ENCODE measurements around the gene SMAP1.

Gene SMAP1

DNA sequence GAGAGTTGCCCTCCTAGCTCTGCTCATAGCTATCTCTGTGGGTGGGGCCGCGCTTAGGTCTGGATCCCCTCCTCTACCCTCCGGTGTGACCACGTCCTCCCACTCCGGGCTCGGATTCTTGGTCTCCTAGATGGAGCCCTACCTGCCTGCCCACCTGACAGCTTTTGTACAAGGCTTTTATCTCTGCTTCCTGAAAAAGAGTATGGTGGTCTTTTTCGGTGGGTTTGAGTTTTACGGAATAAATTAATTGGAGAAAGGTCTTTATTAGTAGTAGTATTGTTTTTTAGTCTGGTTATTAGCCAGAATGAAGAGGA is 773 bp downstream of the SMAP1 start:
- Mint-ChIP-seq H3K36me3 (peaks cover 6% of the 10 kb centered on the region), H3K9me3 (no peaks in the 10 kb centered on the region), H3K4me3 (peak overlapping the region; percentile 91), H3K4me1 (peaks cover 58% of the 10 kb centered on the region), H3K27ac (peak overlapping the region; percentile 75)
- ATAC-seq = no peak
- no peak for DNase-seq (ENCODE audit: low spot score in 2 of 2)

DNA sequence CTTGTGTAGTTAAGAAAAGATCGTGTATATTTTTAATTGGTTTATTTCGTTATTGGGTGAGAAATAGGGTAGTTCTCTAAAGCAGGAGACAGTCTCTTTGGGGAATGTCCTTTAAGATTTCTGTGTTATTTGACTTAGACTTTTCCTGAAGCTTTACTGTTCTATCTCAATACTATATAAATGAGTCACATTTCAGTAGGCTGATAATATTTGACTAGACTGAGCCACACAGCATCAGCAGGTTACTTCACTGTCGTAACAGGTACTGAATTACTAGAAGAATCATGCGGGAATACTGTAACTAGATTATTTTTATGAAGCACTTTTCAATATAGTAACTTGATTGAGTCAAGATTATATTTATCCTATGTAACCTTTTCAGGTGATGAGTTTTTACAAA is 1.4 kb downstream of the SMAP1 start:
- no peaks in the 10 kb centered on the region for H3K9me3 Mint-ChIP-seq
- ATAC-seq (peak; percentile 24), DNase-seq (ENCODE audit: low spot score in 2 of 2) (no peak)
- peaks cover 65% of the 10 kb centered on the region for H3K4me1 Mint-ChIP-seq
- peak overlapping the region; percentile 91 for H3K4me3 Mint-ChIP-seq
- peaks cover 6% of the 10 kb centered on the region for H3K36me3 Mint-ChIP-seq
- H3K27ac Mint-ChIP-seq = peak overlapping the region; percentile 75

DNA sequence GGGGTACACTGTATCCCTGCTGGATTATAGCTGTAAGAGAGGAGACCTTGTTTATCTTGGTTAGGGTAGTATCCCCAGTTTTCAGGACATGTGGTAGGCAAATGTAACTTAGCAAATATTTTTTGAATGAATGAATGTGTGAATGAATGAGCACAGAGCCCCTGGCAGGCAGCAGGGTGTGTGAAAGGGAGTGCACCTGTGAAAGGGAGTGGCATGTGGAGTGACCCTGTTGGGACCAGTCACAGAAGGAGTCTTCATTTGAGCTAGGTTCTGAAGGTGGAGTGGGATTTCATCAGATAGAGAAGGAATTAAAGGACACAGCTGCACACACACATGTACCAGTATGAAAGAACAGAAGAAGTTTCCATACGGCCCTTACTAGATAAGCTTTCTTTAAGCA is 4.9 kb downstream of the SMAP1 start:
- Mint-ChIP-seq H3K4me1 (peaks cover 73% of the 10 kb centered on the region), H3K27ac (no peak overlapping the region), H3K36me3 (peaks cover 8% of the 10 kb centered on the region), H3K9me3 (no peaks in the 10 kb centered on the region), H3K4me3 (no peak overlapping the region)
- ATAC-seq = no peak
- no peak for DNase-seq (ENCODE audit: low spot score in 2 of 2)

DNA sequence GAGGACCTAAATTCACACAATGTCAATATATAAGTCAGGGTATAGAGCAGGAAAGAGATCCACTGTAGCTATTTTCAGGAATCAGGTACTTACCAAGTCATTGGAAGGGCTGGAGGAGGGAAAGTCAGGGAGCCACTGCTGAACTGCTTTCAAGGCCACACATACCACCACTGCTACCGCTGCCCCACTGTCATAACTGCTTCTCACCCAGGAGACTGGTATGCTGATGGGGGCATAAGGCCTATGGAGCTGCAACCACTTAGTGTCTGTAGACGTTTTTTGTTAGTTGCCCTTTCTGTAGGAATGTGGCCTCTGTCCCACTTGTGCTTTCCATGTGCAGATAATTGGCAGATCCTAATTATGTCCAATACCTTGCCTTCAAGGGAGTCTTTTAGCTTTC is 5.4 kb downstream of the SMAP1 start:
- Mint-ChIP-seq H3K27ac (no peak overlapping the region), H3K4me1 (peaks cover 73% of the 10 kb centered on the region), H3K9me3 (no peaks in the 10 kb centered on the region), H3K36me3 (peaks cover 7% of the 10 kb centered on the region), H3K4me3 (no peak overlapping the region)
- ATAC-seq (no peak), DNase-seq (ENCODE audit: low spot score in 2 of 2) (no peak)

DNA sequence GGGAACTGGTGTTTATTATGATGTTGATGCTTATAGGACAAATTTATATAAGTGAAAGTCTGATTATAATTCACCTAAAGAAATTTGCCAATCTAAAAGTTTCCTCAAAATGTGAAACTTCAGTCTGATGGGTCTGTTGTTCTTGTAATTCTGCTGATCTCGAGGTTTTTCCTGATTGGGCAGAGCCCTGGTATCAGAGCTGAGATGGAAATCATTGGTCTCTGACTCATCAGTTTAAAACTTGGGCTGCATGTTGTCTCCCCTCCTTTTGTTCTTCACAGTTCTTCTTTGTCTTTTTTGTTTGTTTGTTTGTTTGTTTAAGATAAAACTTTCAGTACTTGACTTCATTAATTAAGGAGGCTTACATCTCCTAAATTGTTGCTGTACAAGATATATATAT is 5.9 kb downstream of the SMAP1 start:
- no peak for DNase-seq (ENCODE audit: low spot score in 2 of 2)
- H3K9me3 Mint-ChIP-seq = no peaks in the 10 kb centered on the region
- peak; percentile 78 for ATAC-seq
- H3K27ac Mint-ChIP-seq = no peak overlapping the region
- peaks cover 7% of the 10 kb centered on the region for H3K36me3 Mint-ChIP-seq
- H3K4me1 Mint-ChIP-seq = peaks cover 75% of the 10 kb centered on the region
- H3K4me3 Mint-ChIP-seq = no peak overlapping the region

DNA sequence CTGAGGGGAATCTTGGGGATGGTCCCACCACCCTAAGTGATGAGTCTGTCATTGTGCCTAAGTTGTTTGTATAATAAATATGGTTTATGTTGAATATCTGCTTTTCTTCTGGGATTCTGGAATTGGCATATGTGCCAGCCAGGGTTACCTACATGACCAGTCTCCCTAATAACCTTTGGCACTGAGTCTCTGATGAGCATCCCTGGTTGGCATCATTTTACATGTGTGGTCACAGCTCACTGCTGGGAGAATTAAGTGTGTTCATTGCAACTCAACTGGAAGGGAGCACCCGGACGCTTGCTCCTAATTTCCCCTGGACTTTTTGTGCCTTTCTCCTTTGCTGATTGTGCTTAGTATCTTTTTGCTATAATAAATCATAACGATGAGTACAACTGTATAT is 8.1 kb downstream of the SMAP1 start:
- Mint-ChIP-seq H3K9me3 (no peaks in the 10 kb centered on the region), H3K4me3 (no peak overlapping the region), H3K27ac (no peak overlapping the region), H3K4me1 (peaks cover 55% of the 10 kb centered on the region), H3K36me3 (peaks cover 19% of the 10 kb centered on the region)
- DNase-seq (ENCODE audit: low spot score in 2 of 2) = no peak
- ATAC-seq = no peak

DNA sequence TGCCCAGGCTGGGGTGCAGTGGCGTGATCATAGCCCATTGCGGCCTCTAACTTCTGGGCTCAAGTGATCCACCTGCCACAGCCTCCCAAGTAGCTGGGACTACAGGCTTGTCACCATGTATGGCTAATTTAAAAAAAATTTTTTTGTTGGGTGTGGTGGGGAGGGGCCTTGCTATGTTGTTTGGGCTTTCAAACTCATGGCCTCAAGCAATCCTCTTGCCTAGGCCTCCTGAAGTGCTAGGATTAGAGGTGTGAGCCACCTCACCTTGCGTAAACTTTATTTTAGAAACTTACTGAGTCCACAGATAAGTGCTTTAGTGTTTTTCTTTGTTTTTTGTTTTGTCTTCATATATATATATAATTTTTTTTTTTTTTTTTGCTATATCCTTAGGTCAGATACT is 9.1 kb downstream of the SMAP1 start:
- ATAC-seq (no peak), DNase-seq (ENCODE audit: low spot score in 2 of 2) (no peak)
- peaks cover 19% of the 10 kb centered on the region for H3K36me3 Mint-ChIP-seq
- no peak overlapping the region for H3K4me3 Mint-ChIP-seq
- no peak overlapping the region for H3K27ac Mint-ChIP-seq
- peaks cover 49% of the 10 kb centered on the region for H3K4me1 Mint-ChIP-seq
- H3K9me3 Mint-ChIP-seq = no peaks in the 10 kb centered on the region

DNA sequence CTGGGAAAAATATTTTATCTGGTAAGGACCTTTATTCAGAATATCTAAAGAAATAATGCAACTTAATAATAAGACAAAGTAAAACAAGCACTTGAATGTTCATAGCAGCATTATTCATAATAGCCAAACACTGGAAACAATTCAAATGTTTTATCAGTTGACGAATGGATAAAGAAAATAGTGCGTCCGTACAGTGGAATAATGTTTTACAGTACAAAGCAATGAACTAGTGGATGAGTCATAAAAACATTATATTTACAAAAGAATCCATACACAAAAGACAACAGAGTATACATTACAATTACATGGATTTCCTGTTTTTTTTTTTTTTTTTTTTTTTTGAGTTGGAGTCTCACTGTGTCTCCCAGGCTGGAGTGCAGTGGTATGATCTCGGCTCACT is 12.7 kb downstream of the SMAP1 start:
- Mint-ChIP-seq H3K36me3 (peaks cover 16% of the 10 kb centered on the region), H3K4me3 (no peak overlapping the region), H3K27ac (no peak overlapping the region), H3K9me3 (no peaks in the 10 kb centered on the region), H3K4me1 (peaks cover 44% of the 10 kb centered on the region)
- DNase-seq (ENCODE audit: low spot score in 2 of 2) (no peak), ATAC-seq (no peak)

DNA sequence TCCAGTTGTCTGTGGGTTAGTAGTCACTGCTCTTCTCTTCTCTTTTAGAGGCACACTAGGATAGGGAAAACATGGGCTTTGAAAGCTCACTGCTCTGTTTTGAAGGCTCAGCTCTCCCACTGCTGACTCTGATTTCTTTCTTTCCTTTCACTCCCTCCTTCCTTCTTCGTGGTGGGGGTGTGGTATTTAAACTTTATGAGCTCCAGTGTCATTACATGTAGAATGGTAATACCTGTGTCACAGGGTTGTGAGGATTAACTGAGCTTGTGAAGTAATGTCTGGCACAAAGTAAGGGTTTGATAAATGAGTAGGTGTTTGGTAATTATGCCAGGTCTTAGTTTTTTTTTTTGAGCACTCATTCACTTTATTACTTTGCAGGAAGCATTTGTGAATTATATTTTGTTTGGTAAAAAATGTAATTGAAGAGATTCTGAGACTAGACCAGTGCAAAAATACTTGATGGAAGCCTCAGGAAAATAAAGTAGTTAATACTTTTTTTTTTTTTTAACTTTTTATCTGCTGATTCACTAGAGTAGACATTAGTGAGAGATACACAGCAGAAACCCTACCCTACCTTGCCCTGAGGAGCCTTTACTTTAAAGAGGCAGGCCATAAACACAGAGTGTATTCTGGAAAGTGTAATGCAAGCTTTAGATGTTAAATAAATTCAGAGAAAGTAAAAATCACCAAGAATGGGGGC is 17.3 kb downstream of the SMAP1 start:
- H3K4me1 Mint-ChIP-seq = peaks cover 48% of the 10 kb centered on the region
- DNase-seq (ENCODE audit: low spot score in 2 of 2) = no peak
- H3K9me3 Mint-ChIP-seq = no peaks in the 10 kb centered on the region
- H3K27ac Mint-ChIP-seq = peak overlapping the region; percentile 29
- peaks cover 2% of the 10 kb centered on the region for H3K36me3 Mint-ChIP-seq
- no peak overlapping the region for H3K4me3 Mint-ChIP-seq
- peak; percentile 78 for ATAC-seq

DNA sequence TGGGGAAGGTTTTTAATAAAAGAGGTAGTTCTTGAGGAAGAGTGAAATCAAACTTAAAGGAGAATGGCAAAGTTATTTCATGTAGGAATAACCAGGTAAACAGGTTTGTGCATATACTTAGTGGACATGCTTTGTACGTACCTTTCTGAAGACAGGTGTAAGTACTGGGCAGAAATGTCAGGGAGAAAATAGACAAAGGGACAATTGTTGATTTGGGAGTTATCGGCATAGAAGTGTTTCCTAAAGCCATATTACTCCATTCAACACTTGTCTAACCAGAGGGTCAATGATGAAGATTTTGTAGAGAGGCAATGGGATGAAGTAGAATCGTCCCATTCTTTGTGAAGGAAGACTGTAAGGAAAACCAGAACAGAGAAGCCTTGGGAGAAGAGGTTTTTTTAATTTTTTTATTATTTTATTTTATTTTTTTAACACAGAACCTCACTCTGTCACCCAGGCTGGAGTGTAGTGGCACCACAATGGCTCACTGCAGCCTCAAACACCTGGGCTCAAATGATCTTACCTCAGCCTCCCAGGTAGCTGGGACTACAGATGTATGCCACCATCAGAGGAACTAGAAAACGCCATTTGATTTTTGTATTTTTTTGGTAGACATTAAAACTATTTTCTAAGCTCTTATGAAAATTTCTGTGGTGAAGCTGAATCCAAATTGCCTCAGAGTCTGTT is 18.0 kb downstream of the SMAP1 start:
- ATAC-seq = no peak
- Mint-ChIP-seq H3K4me1 (peaks cover 48% of the 10 kb centered on the region), H3K36me3 (no peaks in the 10 kb centered on the region), H3K9me3 (no peaks in the 10 kb centered on the region), H3K4me3 (no peak overlapping the region), H3K27ac (no peak overlapping the region)
- no peak for DNase-seq (ENCODE audit: low spot score in 2 of 2)

DNA sequence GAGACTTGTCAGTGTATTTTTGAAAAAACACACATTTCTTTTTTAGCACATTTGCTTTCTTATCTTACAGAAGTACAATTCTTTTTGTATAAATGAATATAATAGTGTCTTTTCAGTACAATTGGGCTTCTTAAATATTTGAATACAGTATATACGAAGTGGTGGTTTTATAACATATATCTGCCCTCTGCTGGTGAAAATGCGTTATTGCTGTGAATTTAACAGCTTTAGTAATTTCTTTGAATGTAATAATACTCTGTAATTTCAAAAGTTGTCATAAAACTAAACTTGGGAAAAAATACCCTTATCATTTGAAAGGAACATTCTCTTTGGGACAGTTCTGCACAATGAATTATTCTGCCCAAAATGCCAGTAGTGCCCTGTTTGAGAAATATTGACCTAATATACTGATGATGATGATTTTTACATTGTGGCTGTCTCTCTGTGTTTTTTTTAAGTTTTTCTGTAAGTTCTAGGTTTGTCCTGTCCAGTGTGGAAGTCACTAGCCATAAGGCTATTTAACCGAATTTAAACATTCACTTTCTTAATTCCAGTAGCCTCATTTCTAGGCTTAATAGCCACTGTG is 19.0 kb downstream of the SMAP1 start:
- no peak overlapping the region for H3K4me3 Mint-ChIP-seq
- DNase-seq (ENCODE audit: low spot score in 2 of 2) = no peak
- no peaks in the 10 kb centered on the region for H3K36me3 Mint-ChIP-seq
- peaks cover 6% of the 10 kb centered on the region for H3K9me3 Mint-ChIP-seq
- H3K4me1 Mint-ChIP-seq = peaks cover 50% of the 10 kb centered on the region
- H3K27ac Mint-ChIP-seq = no peak overlapping the region
- ATAC-seq = no peak

DNA sequence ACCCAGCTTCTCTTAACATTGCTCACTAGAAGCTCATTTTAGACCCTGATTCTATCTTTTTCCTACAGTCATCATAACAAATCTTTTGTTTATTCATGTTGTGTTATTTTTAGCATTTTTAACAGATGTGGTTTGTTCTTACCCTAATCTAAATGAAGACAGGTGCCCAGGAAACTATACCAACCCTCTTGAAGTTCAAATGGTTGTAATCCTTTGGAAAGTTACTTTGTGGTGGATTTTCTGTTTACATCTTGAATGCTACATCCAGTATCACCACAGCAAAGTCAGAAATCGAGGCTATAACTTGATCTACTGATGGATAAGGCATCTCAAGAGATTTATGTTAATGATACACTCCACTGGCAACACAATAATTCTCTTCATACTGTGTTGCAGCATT is 26.2 kb downstream of the SMAP1 start:
- Mint-ChIP-seq H3K4me1 (peaks cover 72% of the 10 kb centered on the region), H3K4me3 (no peak overlapping the region)
- DNase-seq (ENCODE audit: low spot score in 2 of 2) = no peak

DNA sequence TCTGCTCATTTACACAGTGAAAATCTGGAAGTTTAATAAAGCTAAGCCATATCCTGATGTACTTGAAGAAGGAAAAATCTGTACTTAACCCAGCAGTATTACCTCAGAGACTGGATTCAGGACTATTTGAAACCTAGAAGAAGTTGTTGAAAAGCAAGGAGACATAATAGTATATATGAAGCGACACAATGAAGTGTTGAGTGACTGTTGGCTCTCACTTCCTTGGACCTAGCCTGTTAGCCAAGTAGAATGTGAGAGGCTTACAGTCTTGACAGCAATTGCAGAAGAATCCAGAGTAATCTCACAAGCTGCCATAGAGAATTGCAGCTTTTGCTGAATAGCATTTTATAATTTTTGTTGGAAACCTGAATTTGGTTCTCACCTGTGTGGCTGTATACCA is 26.7 kb downstream of the SMAP1 start:
- DNase-seq (ENCODE audit: low spot score in 2 of 2) (no peak), ATAC-seq (no peak)
- no peaks in the 10 kb centered on the region for H3K36me3 Mint-ChIP-seq
- no peak overlapping the region for H3K4me3 Mint-ChIP-seq
- H3K27ac Mint-ChIP-seq = no peak overlapping the region
- peaks cover 74% of the 10 kb centered on the region for H3K4me1 Mint-ChIP-seq
- peaks cover 6% of the 10 kb centered on the region for H3K9me3 Mint-ChIP-seq

More for the DNA sequence above, 26.2 kb downstream of the SMAP1 start:
- Mint-ChIP-seq H3K9me3 (peaks cover 6% of the 10 kb centered on the region), H3K36me3 (no peaks in the 10 kb centered on the region), H3K27ac (no peak overlapping the region)
- ATAC-seq = no peak

DNA sequence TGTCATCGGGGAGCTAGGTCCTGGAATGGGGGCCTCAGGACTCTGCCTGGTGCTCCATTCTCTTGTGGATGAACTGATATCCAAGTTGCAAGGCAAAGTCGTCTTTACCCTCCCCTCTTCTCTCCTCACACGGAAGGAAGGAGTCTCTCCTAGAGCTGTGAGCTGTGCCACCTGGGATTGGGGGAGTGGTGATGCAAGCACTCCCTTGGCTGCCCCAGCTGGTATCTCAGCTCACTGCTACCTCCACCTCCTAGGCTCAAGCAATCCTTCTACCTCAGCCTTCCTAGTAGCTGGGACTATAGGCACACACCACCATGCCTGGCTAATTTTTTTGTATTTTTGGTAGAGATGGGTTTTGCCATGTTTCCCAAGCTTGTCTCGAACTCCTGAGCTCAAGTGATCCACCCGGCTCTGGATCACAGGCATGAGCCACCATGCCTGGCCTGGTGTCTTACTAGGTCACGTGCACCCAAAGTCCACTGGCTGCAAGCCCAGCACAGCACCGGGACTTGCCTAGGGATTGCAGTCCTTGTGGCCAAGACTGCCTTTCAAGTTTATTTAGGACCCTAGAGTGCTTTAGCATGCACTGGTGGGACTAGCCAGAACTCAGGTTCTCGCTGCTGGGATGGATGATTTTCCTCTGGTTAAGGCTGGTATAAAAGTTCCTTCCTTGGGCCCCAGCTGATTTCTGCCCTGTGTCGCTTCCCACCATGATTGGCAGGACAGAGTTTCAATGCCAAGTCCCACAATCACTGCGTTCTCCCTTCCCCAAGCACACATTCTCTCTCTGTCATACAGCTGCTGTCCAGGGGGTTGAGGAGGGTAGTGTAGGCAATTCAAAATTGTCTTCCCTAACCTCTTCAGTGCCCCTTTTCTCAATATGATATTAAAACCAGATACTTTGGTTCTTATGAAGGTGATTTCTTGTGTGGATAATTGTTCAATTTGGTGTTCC is 33.5 kb downstream of the SMAP1 start:
- Mint-ChIP-seq H3K4me3 (no peak overlapping the region), H3K27ac (peak overlapping the region; percentile 44), H3K36me3 (no peaks in the 10 kb centered on the region), H3K4me1 (peaks cover 79% of the 10 kb centered on the region), H3K9me3 (no peaks in the 10 kb centered on the region)
- DNase-seq (ENCODE audit: low spot score in 2 of 2) (no peak), ATAC-seq (no peak)

DNA sequence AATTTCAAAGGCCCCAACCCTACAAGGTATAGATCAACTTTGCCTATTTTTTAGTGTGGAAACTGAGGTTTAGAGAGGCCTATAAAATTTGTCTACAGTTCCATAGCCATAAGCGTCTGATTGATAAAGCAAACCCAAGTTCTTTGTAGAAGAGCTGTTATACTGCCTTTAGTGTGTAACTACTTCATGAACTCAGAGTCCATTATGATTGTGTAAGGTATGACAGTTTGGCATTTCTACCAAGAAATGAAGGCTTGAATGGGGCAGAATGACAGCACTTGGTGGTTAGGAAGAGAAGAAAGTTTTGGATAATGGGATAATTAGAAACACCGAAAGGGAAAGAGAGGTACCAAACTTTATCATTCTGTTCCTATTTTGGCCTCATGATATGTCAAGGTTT is 38.1 kb downstream of the SMAP1 start:
- Mint-ChIP-seq H3K27ac (peak overlapping the region; percentile 0), H3K36me3 (no peaks in the 10 kb centered on the region), H3K9me3 (no peaks in the 10 kb centered on the region), H3K4me3 (no peak overlapping the region), H3K4me1 (peaks cover 57% of the 10 kb centered on the region)
- DNase-seq (ENCODE audit: low spot score in 2 of 2) (no peak), ATAC-seq (no peak)
